ENCODE results near the gene MPV17L. TPM values are rescaled to one million over a fixed set of nuclear protein-coding genes. Genes with fewer than 3 reads are reported as not detected.

Gene MPV17L
- polyA plus RNA-seq, 1 of the 3 experiments (the other 2 are of a cell fraction): 0.43 TPM

DNA sequence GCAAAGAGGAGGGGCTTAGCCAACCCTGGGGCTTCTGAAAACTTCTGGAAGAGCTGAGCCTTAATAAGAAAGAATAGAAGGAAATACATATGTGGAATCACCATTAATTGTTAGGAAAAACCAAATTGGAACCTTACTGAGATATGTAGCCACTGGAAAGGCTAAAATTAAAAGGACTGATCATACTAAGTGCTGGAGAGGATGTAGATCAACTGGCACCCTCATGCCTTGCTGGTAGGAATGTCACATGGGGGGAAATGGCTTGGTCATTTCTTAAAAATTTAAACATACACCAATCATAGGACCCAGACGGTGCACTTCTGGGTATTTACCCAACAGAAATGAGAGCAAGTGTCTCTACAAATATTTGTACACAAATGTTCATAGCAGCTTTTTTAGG is 49.9 kb downstream of the MPV17L start:
- Histone ChIP-seq H3K79me2 (ENCODE audit: insufficient read depth) (peaks cover 43% of the 10 kb centered on the region), H3K9me3 (no peaks in the 10 kb centered on the region), H3K36me3 (replicated peaks in 1 of 2; ENCODE audit: control insufficient read depth in 1 of 2, insufficient read depth in 2 of 2, low read length in 1 of 2) (peaks cover 0 to 7% of the 10 kb centered on the region in 2 experiments), H4K20me1 (ENCODE audit: insufficient read depth) (no peaks in the 10 kb centered on the region; the same call in 1 of the 2 replicates), H3K9me2 (no peaks in the 10 kb centered on the region), H2AFZ (ENCODE audit: low read depth) (no peak overlapping the region), H3F3A (replicated peaks; ENCODE audit: insufficient read depth) (no peaks in the 10 kb centered on the region), H3K4me2 (no peak overlapping the region), H3K4me1 (ENCODE audit: control insufficient read depth in 1 of 2, insufficient read depth in 2 of 2, low read depth in 1 of 2, low read length in 1 of 2) (no peaks in the 10 kb centered on the region), H3K9ac (no peak overlapping the region), H3K27ac (ENCODE audit: low read depth in 2 of 2, low read length in 1 of 2) (no peak overlapping the region), H3K4me3 (ENCODE audit: low read depth in 2 of 2, low read length in 1 of 2) (no peak overlapping the region), H3K27me3 (ENCODE audit: insufficient read depth) (no peaks in the 10 kb centered on the region)
- WGBS (ENCODE audit: low lambda C conversion rate): 83% methylated on average over 1 of the region's 1 CpG
- ChIA-PET CTCF (interaction anchor here (1.7 to 2.1 kb wide), 2 partner anchors 18 to 105 kb away, joined by 7 to 9 read pairs; no protein-coding TSS in a partner anchor), POLR2A (no interaction called here)
- no peak for DNase-seq
- TF ChIP-seq GATA2 (CRISPR knock-in tag; IDR thresholded peaks at IDR 0.05) (no peak), SMC3 (IDR thresholded peaks at IDR 0.05; ENCODE audit: low read depth, low read length) (no peak), MEF2A (IDR thresholded peaks at IDR 0.05; ENCODE audit: borderline replicate concordance, low read depth) (no peak), SIN3A (IDR thresholded peaks at IDR 0.05; ENCODE audit: borderline replicate concordance, low read depth, low read length) (no peak), POLR2AphosphoS5 (IDR thresholded peaks at IDR 0.05; ENCODE audit: low read depth, low read length) (no peak), JUND (IDR thresholded peaks at IDR 0.05) (no peak), CHD2 (IDR thresholded peaks at IDR 0.05; ENCODE audit: low read length, partially characterized antibody) (no peak), RCOR1 (IDR thresholded peaks at IDR 0.05; ENCODE audit: low read length) (no peak), RFX5 (IDR thresholded peaks at IDR 0.05; ENCODE audit: low read length) (no peak), EP300 (IDR thresholded peaks at IDR 0.05; ENCODE audit: borderline replicate concordance in 1 of 2, low read depth in 1 of 2, low read length in 1 of 2) (no peak), GABPA (IDR thresholded peaks at IDR 0.05; ENCODE audit: low read depth) (no peak), FOSL2 (IDR thresholded peaks at IDR 0.05; ENCODE audit: borderline replicate concordance, low read depth) (no peak), YY1 (IDR thresholded peaks at IDR 0.05; ENCODE audit: low read depth) (no peak), FOXJ3 (CRISPR knock-in tag; IDR thresholded peaks at IDR 0.05) (no peak), ELF1 (IDR thresholded peaks at IDR 0.05) (no peak), TCF12 (IDR thresholded peaks at IDR 0.05) (no peak), MXI1 (IDR thresholded peaks at IDR 0.05; ENCODE audit: low read depth, low read length) (no peak)
- TF ChIP-seq, protein P1, sequence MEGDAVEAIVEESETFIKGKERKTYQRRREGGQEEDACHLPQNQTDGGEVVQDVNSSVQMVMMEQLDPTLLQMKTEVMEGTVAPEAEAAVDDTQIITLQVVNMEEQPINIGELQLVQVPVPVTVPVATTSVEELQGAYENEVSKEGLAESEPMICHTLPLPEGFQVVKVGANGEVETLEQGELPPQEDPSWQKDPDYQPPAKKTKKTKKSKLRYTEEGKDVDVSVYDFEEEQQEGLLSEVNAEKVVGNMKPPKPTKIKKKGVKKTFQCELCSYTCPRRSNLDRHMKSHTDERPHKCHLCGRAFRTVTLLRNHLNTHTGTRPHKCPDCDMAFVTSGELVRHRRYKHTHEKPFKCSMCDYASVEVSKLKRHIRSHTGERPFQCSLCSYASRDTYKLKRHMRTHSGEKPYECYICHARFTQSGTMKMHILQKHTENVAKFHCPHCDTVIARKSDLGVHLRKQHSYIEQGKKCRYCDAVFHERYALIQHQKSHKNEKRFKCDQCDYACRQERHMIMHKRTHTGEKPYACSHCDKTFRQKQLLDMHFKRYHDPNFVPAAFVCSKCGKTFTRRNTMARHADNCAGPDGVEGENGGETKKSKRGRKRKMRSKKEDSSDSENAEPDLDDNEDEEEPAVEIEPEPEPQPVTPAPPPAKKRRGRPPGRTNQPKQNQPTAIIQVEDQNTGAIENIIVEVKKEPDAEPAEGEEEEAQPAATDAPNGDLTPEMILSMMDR (IDR thresholded peaks at IDR 0.05): no peak
- TF ChIP-seq, protein P2, sequence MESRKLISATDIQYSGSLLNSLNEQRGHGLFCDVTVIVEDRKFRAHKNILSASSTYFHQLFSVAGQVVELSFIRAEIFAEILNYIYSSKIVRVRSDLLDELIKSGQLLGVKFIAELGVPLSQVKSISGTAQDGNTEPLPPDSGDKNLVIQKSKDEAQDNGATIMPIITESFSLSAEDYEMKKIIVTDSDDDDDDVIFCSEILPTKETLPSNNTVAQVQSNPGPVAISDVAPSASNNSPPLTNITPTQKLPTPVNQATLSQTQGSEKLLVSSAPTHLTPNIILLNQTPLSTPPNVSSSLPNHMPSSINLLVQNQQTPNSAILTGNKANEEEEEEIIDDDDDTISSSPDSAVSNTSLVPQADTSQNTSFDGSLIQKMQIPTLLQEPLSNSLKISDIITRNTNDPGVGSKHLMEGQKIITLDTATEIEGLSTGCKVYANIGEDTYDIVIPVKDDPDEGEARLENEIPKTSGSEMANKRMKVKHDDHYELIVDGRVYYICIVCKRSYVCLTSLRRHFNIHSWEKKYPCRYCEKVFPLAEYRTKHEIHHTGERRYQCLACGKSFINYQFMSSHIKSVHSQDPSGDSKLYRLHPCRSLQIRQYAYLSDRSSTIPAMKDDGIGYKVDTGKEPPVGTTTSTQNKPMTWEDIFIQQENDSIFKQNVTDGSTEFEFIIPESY (IDR thresholded peaks at IDR 0.05; ENCODE audit: borderline replicate concordance, low read depth): no peak
- TF ChIP-seq, protein P3, sequence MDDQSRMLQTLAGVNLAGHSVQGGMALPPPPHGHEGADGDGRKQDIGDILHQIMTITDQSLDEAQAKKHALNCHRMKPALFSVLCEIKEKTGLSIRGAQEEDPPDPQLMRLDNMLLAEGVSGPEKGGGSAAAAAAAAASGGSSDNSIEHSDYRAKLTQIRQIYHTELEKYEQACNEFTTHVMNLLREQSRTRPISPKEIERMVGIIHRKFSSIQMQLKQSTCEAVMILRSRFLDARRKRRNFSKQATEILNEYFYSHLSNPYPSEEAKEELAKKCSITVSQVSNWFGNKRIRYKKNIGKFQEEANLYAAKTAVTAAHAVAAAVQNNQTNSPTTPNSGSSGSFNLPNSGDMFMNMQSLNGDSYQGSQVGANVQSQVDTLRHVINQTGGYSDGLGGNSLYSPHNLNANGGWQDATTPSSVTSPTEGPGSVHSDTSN (IDR thresholded peaks at IDR 0.05): no peak

Data from SK-N-SH (cell line).